NT2/D1 (cell line): ENCODE data around the gene MRPS24.
"Not testable (repeated sequence)": the region's sequence is repeated elsewhere in the genome, so short reads cannot be mapped to it uniquely, and the experiment has no call there.

Experiments
- DNase-seq: peaks from one replicate; pipeline ENCODE4 v3.0.0-alpha.2; 2011; ENCODE audit warnings: low read depth, low spot score
- H3K27me3 ChIP-seq: 2 replicates; pipeline ENCODE4 v1.6.0; 2011; ENCODE audit warnings: mild to moderate bottlenecking; ENCODE audit not compliant: insufficient read length, insufficient read depth
- H3K36me3 ChIP-seq: 2 replicates; pipeline ENCODE4 v1.6.1; 2011; ENCODE audit warnings: mild to moderate bottlenecking, low read length, mixed read lengths; ENCODE audit not compliant: insufficient read depth, insufficient read length
- H3K4me1 ChIP-seq: 2 replicates; pipeline ENCODE4 v1.5.1; 2011; ENCODE audit not compliant: insufficient read depth, insufficient read length
- H3K4me3 ChIP-seq: 2 replicates; pipeline ENCODE4 v1.5.1; 2011; ENCODE audit warnings: low read depth; ENCODE audit not compliant: insufficient read length
- H3K9ac ChIP-seq: 2 replicates; pipeline ENCODE4 v1.6.0; 2011; ENCODE audit warnings: low read depth; ENCODE audit not compliant: insufficient read length
- H3K9me3 ChIP-seq: 2 replicates; pipeline ENCODE4 v1.5.1; 2011; ENCODE audit warnings: mild to moderate bottlenecking, low read length; ENCODE audit not compliant: insufficient read depth
- SUZ12 ChIP-seq: IDR thresholded peaks from 2 replicates; pipeline ENCODE4 v1.6.1; 2011; ENCODE audit not compliant: insufficient read length, insufficient read depth; ENCODE audit errors: extremely low read depth
- YY1 ChIP-seq: IDR thresholded peaks from 2 replicates; pipeline ENCODE4 v1.6.1; 2011; ENCODE audit not compliant: insufficient read length, insufficient read depth
- ZNF274 ChIP-seq: IDR thresholded peaks from 2 replicates; pipeline ENCODE4 v1.6.1; 2011; ENCODE audit warnings: mild to moderate bottlenecking, low read depth, low read length

Gene MRPS24

DNA sequence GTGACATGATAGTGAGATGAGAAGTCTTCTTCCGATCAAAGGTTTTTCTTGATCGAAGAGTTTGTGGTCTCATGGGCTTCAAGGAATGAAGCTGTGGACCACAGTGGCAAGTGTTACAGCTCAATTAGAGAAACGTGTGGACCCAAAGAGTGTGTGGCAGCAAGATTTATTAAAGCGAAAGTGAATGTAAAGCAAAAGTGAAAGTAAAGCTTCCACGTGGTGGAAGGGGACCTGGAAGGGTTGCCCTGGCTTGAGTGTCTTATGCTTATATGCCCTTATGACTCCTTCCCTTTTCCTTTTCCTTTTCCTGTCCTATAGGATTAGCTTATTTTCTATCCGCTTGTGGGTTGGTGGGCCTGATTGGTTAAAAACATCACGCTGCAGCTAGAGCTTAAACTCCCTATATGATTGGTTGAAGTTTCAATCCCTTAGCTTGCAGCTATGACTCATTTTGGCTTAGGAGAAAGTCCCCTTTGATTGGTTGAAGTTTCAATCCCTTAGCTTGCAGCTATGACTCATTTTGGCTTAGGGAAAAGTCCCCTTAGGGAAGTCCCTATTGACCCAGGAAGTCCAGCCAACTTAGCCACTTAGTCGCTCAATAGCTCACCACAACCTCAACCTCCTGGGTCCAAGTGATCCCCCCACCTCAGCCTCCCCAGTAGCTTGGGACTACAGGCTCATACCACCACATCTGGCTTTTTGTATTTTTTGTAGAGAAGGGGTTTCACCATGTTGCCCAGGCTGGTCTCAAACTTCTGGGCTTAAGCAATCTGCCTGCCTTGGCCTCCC lies 34.7 kb downstream of the MRPS24 start:
- no peak for DNase-seq

GRCh38 chr7:43830917-43831316 lies 38.4 kb downstream of the MRPS24 start:
- not testable (repeated sequence) for H3K4me3 ChIP-seq, H3K4me1 ChIP-seq, H3K9ac ChIP-seq, H3K36me3 ChIP-seq, DNase-seq, H3K27me3 ChIP-seq
- peaks cover 14% of the 10 kb centered on the region for H3K9me3 ChIP-seq

More for the DNA sequence above, 34.7 kb downstream of the MRPS24 start:
- no peak overlapping the region for H3K4me3 ChIP-seq
- peaks cover 18% of the 10 kb centered on the region for H3K9me3 ChIP-seq
- H3K9ac ChIP-seq: no peak overlapping the region
- H3K36me3 ChIP-seq: no peaks in the 10 kb centered on the region
- no peaks in the 10 kb centered on the region for H3K27me3 ChIP-seq
- no peaks in the 10 kb centered on the region for H3K4me1 ChIP-seq
- no peak for TF ChIP-seq YY1
- TF ChIP-seq SUZ12: no peak
- TF ChIP-seq ZNF274: no peak

GRCh38 chr7:43825391-43825808 lies 43.9 kb downstream of the MRPS24 start:
- H3K9ac ChIP-seq: no peak overlapping the region
- H3K4me1 ChIP-seq: peaks cover 2% of the 10 kb centered on the region
- no peak overlapping the region for H3K4me3 ChIP-seq
- no peaks in the 10 kb centered on the region for H3K27me3 ChIP-seq
- peaks cover 2% of the 10 kb centered on the region for H3K9me3 ChIP-seq
- H3K36me3 ChIP-seq: no peaks in the 10 kb centered on the region
- TF ChIP-seq ZNF274 (no peak), SUZ12 (no peak), YY1 (no peak)
- DNase-seq: no peak

- no peak overlapping the region for H3K4me3 ChIP-seq
- no peak for DNase-seq
- H3K4me1 ChIP-seq: peaks cover 2% of the 10 kb centered on the region
- no peaks in the 10 kb centered on the region for H3K9me3 ChIP-seq
- H3K9ac ChIP-seq: no peak overlapping the region
- no peaks in the 10 kb centered on the region for H3K36me3 ChIP-seq
- TF ChIP-seq ZNF274: no peak
- no peak for TF ChIP-seq SUZ12
- no peak for TF ChIP-seq YY1
- H3K27me3 ChIP-seq: no peaks in the 10 kb centered on the region
Observed at GRCh38 chr7:43824963-43825362, 44.4 kb downstream of the MRPS24 start.

DNA sequence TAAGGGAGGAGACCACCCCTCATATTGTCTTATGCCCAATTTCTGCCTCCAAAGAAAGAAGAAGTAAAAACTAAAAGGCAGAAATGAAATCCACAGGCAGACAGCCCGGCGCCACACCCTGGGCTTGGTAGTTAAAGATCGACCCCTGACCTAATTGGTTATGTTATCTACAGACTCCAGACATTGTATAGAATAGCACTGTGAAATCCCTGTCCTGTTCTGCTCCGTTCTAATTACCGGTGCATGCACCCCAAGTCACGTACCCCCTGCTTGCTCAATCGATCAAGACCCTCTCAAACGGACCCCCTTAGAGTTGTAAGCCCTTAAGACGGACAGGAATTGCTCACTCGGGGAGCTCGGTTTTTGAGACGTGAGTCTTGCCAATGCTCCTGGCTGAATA lies 44.8 kb downstream of the MRPS24 start:
- not testable (repeated sequence) for H3K4me3 ChIP-seq, H3K9ac ChIP-seq, H3K9me3 ChIP-seq, H3K27me3 ChIP-seq, H3K4me1 ChIP-seq, H3K36me3 ChIP-seq, DNase-seq

- DNase-seq: no peak
- Histone ChIP-seq H3K9me3 (no peaks in the 10 kb centered on the region), H3K4me3 (no peak overlapping the region), H3K36me3 (no peaks in the 10 kb centered on the region), H3K4me1 (peaks cover 2% of the 10 kb centered on the region), H3K9ac (no peak overlapping the region), H3K27me3 (no peaks in the 10 kb centered on the region)
- no peak for TF ChIP-seq YY1
- no peak for TF ChIP-seq ZNF274
- TF ChIP-seq SUZ12: no peak
Observed at GRCh38 chr7:43823941-43824340, 45.4 kb downstream of the MRPS24 start.

- DNase-seq, H3K4me1 ChIP-seq, H3K4me3 ChIP-seq, H3K9ac ChIP-seq, H3K27me3 ChIP-seq, H3K36me3 ChIP-seq, H3K9me3 ChIP-seq: not testable (repeated sequence)
Observed at GRCh38 chr7:43823425-43823824, 45.9 kb downstream of the MRPS24 start.
